ENCODE measurements around the gene SNX25. TPM values are rescaled to one million over a fixed set of nuclear protein-coding genes. Genes with fewer than 3 reads are reported as not detected.
A peak's percentile ranks its signal among the peaks of the same experiment; 100 is the strongest.

Gene SNX25
- total and polyA plus RNA-seq, 2 of the 13 experiments (the other 11 are each of a cell fraction or from before 2014, with no cell fraction given) = 23.4 to 23.5 TPM

- TF ChIP-seq SNAPC5 (CRISPR knock-in tag; IDR thresholded peaks at IDR 0.05; ENCODE audit: borderline replicate concordance) (no peak), ZBTB38 (CRISPR knock-in tag; IDR thresholded peaks at IDR 0.05) (no peak), ZNF430 (CRISPR knock-in tag; IDR thresholded peaks at IDR 0.05) (no peak), REL (CRISPR knock-in tag; conservative IDR thresholded peaks at IDR 0.05) (no peak), ZFAT (CRISPR knock-in tag; conservative IDR thresholded peaks at IDR 0.05) (no peak), MAFK (conservative IDR thresholded peaks at IDR 0.05 in 1 of 2, IDR thresholded peaks at IDR 0.05 in 1 of 2; ENCODE audit: low read length in 2 of 2) (no peak), JUN (CRISPR knock-in tag; IDR thresholded peaks at IDR 0.05) (no peak), ZNF281 (CRISPR knock-in tag; IDR thresholded peaks at IDR 0.05; ENCODE audit: borderline replicate concordance) (no peak), ZNF567 (CRISPR knock-in tag; IDR thresholded peaks at IDR 0.05; ENCODE audit: borderline replicate concordance) (no peak), PCBP2 (optimal IDR thresholded peaks at IDR 0.05; ENCODE audit: low read depth, low read length, poor library complexity, severe bottlenecking) (no peak), FOSL1 (CRISPR knock-in tag; IDR thresholded peaks at IDR 0.05; ENCODE audit: borderline replicate concordance) (0 out of 2 replicates have a peak, but pooled peaks have one; percentile 36), ZNF607 (CRISPR knock-in tag; IDR thresholded peaks at IDR 0.05; ENCODE audit: borderline replicate concordance) (no peak), TEAD3 (CRISPR knock-in tag; optimal IDR thresholded peaks at IDR 0.05; ENCODE audit: borderline replicate concordance) (peak; percentile 57), CBX1 (IDR thresholded peaks at IDR 0.05; ENCODE audit: low read depth) (no peak), ZNF235 (CRISPR knock-in tag; IDR thresholded peaks at IDR 0.05; ENCODE audit: borderline replicate concordance) (no peak), ZNF264 (CRISPR knock-in tag; IDR thresholded peaks at IDR 0.05) (no peak), SATB2 (CRISPR knock-in tag; IDR thresholded peaks at IDR 0.05) (no peak), ZNF431 (CRISPR knock-in tag; IDR thresholded peaks at IDR 0.05; ENCODE audit: borderline replicate concordance, low read depth) (no peak), CREB1 (IDR thresholded peaks at IDR 0.05) (no peak), CREB1 (CRISPR knock-in tag; IDR thresholded peaks at IDR 0.05) (peak; percentile 46; the same call in 1 of the 2 replicates), HMG20A (CRISPR knock-in tag; IDR thresholded peaks at IDR 0.05; ENCODE audit: borderline replicate concordance) (peak; percentile 71; the same call in 1 of the 2 replicates), SP4 (CRISPR knock-in tag; IDR thresholded peaks at IDR 0.05) (no peak), CC2D1A (CRISPR knock-in tag; IDR thresholded peaks at IDR 0.05) (no peak), GABPB1 (CRISPR knock-in tag; IDR thresholded peaks at IDR 0.05) (no peak), ZNF772 (CRISPR knock-in tag; IDR thresholded peaks at IDR 0.05) (no peak), THAP11 (CRISPR knock-in tag; IDR thresholded peaks at IDR 0.05) (no peak), ZNF891 (CRISPR knock-in tag; IDR thresholded peaks at IDR 0.05) (no peak)
- TF ChIP-seq, protein P1, sequence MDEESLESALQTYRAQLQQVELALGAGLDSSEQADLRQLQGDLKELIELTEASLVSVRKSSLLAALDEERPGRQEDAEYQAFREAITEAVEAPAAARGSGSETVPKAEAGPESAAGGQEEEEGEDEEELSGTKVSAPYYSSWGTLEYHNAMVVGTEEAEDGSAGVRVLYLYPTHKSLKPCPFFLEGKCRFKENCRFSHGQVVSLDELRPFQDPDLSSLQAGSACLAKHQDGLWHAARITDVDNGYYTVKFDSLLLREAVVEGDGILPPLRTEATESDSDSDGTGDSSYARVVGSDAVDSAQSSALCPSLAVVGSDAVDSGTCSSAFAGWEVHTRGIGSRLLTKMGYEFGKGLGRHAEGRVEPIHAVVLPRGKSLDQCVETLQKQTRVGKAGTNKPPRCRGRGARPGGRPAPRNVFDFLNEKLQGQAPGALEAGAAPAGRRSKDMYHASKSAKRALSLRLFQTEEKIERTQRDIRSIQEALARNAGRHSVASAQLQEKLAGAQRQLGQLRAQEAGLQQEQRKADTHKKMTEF (CRISPR knock-in tag; IDR thresholded peaks at IDR 0.05) = 0 out of 2 replicates have a peak, but pooled peaks have one; percentile 35
Observed at GRCh38 chr4:185332575-185333464, 123.4 kb downstream of the SNX25 start (continued).
